Measurements from ENCODE around the gene RSBN1L. TPM values are rescaled to one million over a fixed set of nuclear protein-coding genes. Genes with fewer than 3 reads are reported as not detected.

Gene RSBN1L
- total RNA-seq, 1 donor from 2014 or later = 23.7 TPM

DNA sequence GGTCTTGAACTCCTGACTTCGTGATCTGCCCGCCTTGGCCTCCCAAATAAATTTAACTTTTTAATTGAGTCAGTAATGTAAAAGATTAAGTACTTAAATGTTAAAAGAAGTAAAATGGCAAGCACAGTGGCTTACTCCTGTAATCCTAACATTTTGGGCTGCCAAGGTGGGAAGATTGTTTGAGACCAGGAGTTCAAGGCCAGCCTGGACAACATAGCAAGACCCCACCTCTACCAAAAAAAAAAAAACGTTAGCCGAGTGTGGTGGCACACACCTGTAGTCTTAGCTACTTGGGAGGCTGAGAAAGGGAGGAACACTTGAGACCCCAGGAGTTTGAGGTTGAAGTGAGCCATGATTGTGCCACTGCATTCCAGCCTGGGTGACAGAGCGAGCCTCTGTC is 128.4 kb downstream of the RSBN1L start:
- intact Hi-C loops (cut with DNase I) = no loop called here
- no peak for ATAC-seq

DNA sequence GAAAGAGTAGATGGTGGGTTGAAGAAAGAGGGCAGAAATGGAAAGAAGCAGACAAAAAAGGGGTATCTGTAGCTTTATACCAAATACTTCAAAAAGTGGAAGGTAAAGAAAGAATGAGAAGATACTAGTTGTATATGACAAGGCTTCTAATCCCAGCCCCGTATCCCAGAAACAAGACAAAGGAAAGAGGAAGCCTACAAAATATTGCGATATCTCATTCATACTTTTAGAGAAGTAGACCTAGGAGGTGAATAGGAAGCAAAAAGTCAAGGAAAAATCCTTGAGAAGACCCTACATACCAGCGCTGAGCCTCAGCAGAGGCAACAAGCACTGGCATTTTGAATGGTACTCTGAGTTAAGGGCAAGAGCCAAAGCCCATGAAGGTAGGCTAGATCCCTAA is 128.9 kb downstream of the RSBN1L start:
- DNase-seq (ENCODE audit: low spot score) (no peak), ATAC-seq (no peak)
- intact Hi-C loops (cut with DNase I) = no loop called here

More for the DNA sequence above, 128.4 kb downstream of the RSBN1L start:
- no peak for DNase-seq (ENCODE audit: low spot score)

DNA sequence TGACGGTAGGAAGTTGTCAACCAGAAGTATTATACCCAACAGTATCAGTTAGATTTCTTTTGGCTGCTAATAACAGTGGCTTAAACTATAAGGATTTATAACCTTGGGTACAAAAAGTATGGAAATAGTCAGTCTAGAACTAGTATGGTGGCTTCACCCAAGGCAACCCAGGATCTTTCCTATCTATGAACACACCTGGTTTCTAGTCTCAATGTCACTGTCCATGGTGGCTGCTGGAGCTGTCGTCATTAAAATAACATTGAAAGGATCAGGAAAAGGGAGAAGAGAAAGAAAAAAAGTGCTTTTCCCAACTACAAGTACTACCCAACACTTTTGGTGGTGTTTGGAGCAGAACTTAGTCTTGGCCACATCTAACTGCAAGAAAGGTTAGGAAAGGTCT is 130.0 kb downstream of the RSBN1L start:
- intact Hi-C loops (cut with DNase I) = no loop called here
- DNase-seq (ENCODE audit: low spot score) (no peak), ATAC-seq (no peak)

DNA sequence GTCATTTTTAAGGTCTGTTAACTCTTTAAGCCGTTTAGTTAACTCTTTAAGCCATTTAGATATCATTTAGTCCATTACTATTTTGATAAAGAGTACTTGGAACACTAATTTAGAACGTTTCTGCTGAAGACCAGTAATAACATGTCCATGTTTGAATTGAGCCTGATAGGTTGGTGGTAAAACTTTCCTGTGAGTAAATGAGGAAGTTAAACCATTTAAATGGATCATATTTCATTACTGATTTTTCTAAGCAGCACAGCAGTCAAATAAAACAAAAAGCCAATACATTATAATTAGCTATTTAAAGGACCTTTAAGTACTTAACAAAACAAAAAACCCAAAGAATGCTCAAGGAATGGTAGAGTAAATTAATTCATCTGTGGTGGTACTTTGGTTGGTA is 131.7 kb downstream of the RSBN1L start:
- DNase-seq (ENCODE audit: low spot score) = no peak
- intact Hi-C loops (cut with DNase I) = no loop called here
- no peak for ATAC-seq

DNA sequence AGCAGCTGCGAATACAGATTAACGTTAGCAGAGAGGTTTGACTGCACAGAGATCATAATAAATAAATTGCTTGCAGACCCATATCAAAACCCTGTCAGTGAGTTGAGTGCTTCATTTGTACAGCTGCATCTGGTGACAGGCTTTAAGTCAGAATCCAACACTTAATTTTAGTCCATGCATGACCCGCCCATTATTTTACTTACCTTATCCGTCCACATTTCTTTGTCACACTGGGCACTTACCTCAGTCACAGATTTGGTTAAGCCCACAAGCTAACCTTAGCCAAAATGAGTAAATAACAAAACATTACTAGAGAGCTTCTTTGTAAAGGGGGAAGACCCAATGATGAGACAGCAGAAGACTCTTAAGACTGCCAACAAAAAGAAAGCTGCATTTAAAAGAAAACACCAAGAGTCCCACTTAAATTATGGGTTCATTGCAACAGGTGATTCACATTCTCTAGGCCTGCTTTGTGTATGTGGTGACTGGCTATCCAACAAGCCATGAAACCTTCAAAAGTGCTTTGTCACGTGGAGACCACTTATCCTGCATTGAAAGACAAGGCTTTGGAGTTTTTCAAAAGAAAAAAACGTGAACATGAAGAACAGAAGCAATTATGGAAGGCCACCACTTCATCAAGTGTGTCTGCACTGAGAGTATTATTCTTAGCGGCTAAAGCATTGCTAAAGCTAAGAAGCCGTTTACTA is 134.5 kb downstream of the RSBN1L start:
- DNase-seq (ENCODE audit: low spot score) (no peak), ATAC-seq (no peak)
- intact Hi-C loops (cut with DNase I) = no loop called here

DNA sequence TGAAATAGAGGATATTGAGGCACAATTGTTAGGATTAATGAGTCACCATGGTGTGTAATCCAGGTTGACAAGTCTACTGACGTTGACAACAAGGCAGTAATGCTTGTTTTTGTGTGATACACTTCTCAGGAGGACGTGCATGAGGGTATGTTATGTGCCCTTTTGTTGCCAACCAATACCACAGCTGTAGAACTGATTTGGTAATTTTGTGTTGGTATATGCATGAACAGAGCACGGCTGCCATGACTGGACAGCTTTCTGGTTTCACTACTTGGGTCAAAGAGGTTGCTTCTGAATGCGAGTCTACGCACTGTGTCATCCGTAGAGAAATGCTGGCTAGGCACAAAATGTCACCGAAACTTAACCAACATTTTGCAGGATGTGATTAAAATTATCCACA is 135.2 kb downstream of the RSBN1L start:
- no peak for DNase-seq (ENCODE audit: low spot score)
- ATAC-seq = no peak
- intact Hi-C loops (cut with DNase I) = no loop called here

DNA sequence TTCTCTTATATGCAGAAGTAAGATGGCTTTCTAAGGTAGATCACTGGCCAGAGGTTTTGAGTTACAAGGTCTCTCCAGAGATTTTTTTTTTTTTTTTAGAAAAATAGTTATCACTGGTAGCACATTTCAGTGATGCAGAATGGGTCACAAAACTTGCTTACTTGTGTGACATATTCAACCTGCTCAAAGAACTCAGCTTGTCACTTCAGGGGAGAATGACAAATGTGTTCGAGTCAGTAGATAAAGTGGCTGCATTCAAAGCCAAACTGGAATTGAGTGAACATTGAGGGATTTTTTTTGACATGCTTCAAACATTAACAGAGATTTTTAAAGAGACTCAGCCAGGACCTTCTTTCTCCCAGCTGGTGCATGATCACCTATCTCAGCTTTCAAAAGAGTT is 135.7 kb downstream of the RSBN1L start:
- intact Hi-C loops (cut with DNase I) = no loop called here
- DNase-seq (ENCODE audit: low spot score) = no peak
- ATAC-seq = no peak

Other genes starting within 250 kb of the RSBN1L start
- 166 TPM for gene PTPN12, start 159.2 kb upstream of the RSBN1L start, total RNA-seq
- 10.1 TPM for gene TMEM60, start 102.0 kb downstream of the RSBN1L start, total RNA-seq
- gene PHTF2, start 102.3 kb downstream of the RSBN1L start, total RNA-seq = 17.9 TPM